ENCODE results near the gene ANO9. TPM values are rescaled to one million over a fixed set of nuclear protein-coding genes. Genes with fewer than 3 reads are reported as not detected.

Gene ANO9
- total and polyA plus RNA-seq, 2 donors from 2014 or later: 11.3 to 21.8 TPM

DNA sequence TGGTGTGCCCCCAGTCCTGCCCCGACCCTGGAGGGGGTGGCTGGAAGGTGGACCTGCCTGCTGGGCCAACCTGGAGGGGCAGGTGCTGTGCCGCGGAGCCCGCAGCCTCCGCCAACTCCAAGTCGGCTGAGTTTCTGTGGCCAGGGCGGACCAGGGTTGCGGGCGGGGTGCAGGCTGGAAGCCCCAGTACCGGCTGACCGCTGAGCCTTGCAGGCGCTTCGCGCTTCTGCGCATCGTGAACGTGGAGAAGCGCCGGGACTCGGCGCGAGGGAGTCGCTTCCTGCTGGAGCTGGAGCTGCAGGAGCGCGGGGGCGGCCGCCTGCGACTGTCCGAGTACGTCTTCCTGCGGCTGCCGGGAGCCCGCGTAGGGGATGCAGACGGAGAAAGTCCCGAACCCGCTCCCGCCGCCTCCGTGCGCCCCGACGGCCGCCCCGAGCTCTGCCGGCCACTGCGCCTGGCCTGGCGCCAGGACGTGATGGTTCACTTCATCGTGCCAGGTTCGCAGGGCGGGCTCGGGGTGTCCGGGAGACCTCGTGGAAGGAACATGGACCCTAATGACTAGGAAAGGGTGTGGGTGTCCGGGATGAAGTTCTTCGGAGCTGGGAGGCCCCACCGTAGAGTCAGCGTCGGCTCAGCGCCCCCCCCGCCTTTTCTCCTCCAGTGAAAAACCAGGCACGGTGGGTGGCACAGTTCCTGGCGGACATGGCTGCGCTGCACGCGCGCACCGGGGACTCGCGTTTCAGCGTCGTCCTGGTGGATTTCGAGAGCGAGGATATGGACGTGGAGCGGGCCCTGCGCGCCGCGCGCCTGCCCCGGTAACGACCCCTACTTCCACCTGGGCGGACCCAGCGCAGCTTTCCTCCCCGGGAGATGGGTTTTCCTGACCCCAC is 62.4 kb downstream of the ANO9 start:
- Histone ChIP-seq H3K9ac (ENCODE audit: low read length in 3 of 3) (no peak overlapping the region), H3K9me3 (ENCODE audit: control insufficient read depth in 2 of 3, insufficient read depth in 1 of 3, low read length in 3 of 3) (no peaks in the 10 kb centered on the region), H3K27me3 (ENCODE audit: control insufficient read depth, insufficient read depth, low read length) (no peaks in the 10 kb centered on the region), H3K27ac (ENCODE audit: low read depth in 2 of 2, low read length in 2 of 2) (no peak overlapping the region), H3K36me3 (ENCODE audit: control insufficient read depth in 2 of 3, insufficient read depth in 3 of 3, low read length in 3 of 3) (no peaks in the 10 kb centered on the region), H3K4me1 (ENCODE audit: control insufficient read depth in 2 of 3, insufficient read depth in 2 of 3, low read depth in 1 of 3, low read length in 3 of 3) (no peaks in the 10 kb centered on the region), H3K4me3 (ENCODE audit: low read length in 3 of 3) (no peak overlapping the region)
- DNase-seq (peak in 1 of 5 donors; percentile 57), FAIRE-seq (no peak)
- intact Hi-C loops (cut with DNase I): no loop called here
- no peak for TF ChIP-seq CTCF (IDR thresholded peaks at IDR 0.05; ENCODE audit: borderline replicate concordance, extremely low read depth, insufficient read depth)

- H3K9me3 ChIP-seq (ENCODE audit: control insufficient read depth in 2 of 3, insufficient read depth in 1 of 3, low read length in 3 of 3): no peaks in the 10 kb centered on the region
- FAIRE-seq (no peak), DNase-seq (no peak)
- no peak for TF ChIP-seq CTCF (IDR thresholded peaks at IDR 0.05; ENCODE audit: borderline replicate concordance, extremely low read depth, insufficient read depth)
- H3K36me3 ChIP-seq (ENCODE audit: control insufficient read depth in 2 of 3, insufficient read depth in 3 of 3, low read length in 3 of 3): no peaks in the 10 kb centered on the region
- H3K9ac ChIP-seq (ENCODE audit: low read length in 3 of 3): no peak overlapping the region
- intact Hi-C loops (cut with DNase I): no loop called here
- no peaks in the 10 kb centered on the region for H3K27me3 ChIP-seq (ENCODE audit: control insufficient read depth, insufficient read depth, low read length)
- no peaks in the 10 kb centered on the region for H3K4me1 ChIP-seq (ENCODE audit: control insufficient read depth in 2 of 3, insufficient read depth in 2 of 3, low read depth in 1 of 3, low read length in 3 of 3)
- no peak overlapping the region for H3K4me3 ChIP-seq (ENCODE audit: low read length in 3 of 3)
- no peak overlapping the region for H3K27ac ChIP-seq (ENCODE audit: low read depth in 2 of 2, low read length in 2 of 2)
Measured at GRCh38 chr11:377883-378500, 63.8 kb downstream of the ANO9 start.

- TF ChIP-seq CTCF (IDR thresholded peaks at IDR 0.05; ENCODE audit: borderline replicate concordance, extremely low read depth, insufficient read depth): no peak
- Histone ChIP-seq H3K4me3 (ENCODE audit: low read length in 3 of 3) (no peak overlapping the region), H3K36me3 (ENCODE audit: control insufficient read depth in 2 of 3, insufficient read depth in 3 of 3, low read length in 3 of 3) (no peaks in the 10 kb centered on the region), H3K4me1 (ENCODE audit: control insufficient read depth in 2 of 3, insufficient read depth in 2 of 3, low read depth in 1 of 3, low read length in 3 of 3) (no peaks in the 10 kb centered on the region), H3K27ac (ENCODE audit: low read depth in 2 of 2, low read length in 2 of 2) (no peak overlapping the region), H3K9ac (ENCODE audit: low read length in 3 of 3) (no peak overlapping the region), H3K9me3 (ENCODE audit: control insufficient read depth in 2 of 3, insufficient read depth in 1 of 3, low read length in 3 of 3) (no peaks in the 10 kb centered on the region), H3K27me3 (ENCODE audit: control insufficient read depth, insufficient read depth, low read length) (no peaks in the 10 kb centered on the region)
- no peak for DNase-seq
- no peak for FAIRE-seq
- intact Hi-C loops (cut with DNase I): no loop called here
Measured at GRCh38 chr11:377174-377865, 64.5 kb downstream of the ANO9 start.
